Hepatic stellate cell (primary cell): Measurements from ENCODE around the gene CCDC12.

ENCODE experiments used
- DNase-seq: peaks from one replicate; pipeline ENCODE4 v3.0.0; 2011; ENCODE audit warnings: low spot score

CCDC12 gene

DNA sequence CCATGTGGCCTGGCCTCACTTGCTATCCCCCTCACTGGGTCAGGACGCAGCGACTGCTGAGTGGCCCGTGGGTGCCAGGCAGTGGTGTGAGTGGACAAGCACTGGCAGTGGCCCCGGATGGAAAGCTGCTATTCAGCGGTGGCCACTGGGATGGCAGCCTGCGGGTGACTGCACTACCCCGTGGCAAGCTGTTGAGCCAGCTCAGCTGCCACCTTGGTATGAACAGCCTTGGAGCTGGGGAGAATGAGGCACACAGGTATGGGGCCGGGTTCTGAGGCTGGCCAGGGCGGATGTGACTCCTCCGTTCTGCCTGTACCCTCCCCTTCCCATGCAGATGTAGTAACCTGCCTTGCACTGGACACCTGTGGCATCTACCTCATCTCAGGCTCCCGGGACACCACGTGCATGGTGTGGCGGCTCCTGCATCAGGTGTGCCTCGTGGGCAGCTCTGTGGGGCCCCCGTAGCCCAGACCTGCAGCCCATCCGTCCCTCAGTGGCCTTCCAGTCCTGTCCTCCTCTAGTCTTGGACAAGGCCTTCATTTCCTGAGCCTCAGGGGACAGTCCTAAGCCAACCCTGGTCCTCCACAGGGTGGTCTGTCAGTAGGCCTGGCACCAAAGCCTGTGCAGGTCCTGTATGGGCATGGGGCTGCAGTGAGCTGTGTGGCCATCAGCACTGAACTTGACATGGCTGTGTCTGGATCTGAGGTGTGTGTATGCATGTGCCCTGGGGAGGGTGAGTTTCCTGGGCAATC, 31.1 kb upstream of the CCDC12 start:
- no peak for DNase-seq

DNA sequence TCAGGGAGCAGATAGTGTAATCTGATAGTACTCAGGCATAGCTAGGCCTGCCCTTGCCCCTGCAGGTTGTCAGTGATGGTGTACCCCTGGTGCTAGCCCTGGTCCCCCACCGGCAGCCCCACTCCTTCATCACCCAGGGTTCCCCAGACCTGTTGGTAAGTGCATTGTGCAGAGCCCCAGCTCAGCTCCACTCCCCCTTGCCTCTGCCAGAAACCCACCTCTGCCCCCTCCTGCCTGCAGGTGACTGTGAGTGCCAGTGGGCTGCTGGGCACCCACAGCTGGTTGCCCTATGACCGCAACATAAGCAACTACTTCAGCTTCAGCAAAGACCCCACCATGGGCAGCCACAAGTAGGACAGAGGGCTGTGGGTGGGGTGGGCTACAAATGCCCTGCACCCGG, 30.5 kb upstream of the CCDC12 start:
- no peak for DNase-seq

DNA sequence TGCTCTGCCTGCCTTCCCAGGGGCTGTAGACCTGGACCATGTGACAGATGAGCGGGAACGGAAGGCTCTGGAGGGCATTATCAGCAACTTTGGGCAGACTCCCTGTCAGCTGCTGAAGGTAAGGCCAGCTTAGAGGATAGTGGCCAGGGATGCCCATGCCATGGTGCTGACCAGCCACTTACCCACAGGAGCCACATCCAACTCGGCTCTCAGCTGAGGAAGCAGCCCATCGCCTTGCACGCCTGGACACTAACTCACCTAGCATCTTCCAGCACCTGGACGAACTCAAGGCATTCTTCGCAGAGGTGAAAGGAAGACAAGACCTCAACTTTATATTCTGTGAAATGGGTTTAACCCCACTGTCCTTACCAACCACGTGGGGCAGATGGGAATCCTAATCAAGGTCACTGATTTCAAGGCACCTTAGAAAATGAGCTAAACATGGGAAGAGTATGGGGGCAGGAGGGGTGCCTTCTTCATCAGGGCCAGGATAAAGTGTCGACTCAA, 29.7 kb upstream of the CCDC12 start:
- no peak for DNase-seq

DNA sequence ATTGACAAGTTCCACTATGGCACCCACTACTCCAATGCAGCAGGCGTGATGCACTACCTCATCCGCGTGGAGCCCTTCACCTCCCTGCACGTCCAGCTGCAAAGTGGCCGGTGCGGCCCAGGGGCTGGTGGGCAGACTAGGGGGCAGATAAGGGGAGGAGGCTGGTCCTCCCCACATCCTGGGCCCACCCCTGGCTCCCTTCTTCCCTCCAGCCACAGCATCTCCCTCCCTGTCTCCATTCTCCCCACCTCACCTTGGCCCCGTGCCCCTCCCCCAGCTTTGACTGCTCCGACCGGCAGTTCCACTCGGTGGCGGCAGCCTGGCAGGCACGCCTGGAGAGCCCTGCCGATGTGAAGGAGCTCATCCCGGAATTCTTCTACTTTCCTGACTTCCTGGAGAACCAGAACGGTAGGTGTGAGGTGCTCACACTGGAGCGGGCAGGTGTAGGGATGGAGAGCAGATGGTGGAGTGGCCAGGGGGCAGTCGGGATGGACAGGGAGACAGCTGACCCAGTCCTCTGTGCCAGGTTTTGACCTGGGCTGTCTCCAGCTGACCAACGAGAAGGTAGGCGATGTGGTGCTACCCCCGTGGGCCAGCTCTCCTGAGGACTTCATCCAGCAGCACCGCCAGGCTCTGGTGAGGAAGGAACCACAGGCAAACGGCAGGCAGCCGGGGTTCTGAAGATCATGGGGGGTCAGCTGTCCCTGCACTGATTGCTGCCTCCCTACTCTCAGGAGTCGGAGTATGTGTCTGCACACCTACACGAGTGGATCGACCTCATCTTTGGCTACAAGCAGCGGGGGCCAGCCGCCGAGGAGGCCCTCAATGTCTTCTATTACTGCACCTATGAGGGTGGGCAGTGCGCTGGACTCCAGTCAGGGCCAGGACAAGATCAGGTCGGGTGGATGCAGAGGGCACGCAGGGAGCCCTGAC, 28.9 kb upstream of the CCDC12 start:
- DNase-seq = no peak

DNA sequence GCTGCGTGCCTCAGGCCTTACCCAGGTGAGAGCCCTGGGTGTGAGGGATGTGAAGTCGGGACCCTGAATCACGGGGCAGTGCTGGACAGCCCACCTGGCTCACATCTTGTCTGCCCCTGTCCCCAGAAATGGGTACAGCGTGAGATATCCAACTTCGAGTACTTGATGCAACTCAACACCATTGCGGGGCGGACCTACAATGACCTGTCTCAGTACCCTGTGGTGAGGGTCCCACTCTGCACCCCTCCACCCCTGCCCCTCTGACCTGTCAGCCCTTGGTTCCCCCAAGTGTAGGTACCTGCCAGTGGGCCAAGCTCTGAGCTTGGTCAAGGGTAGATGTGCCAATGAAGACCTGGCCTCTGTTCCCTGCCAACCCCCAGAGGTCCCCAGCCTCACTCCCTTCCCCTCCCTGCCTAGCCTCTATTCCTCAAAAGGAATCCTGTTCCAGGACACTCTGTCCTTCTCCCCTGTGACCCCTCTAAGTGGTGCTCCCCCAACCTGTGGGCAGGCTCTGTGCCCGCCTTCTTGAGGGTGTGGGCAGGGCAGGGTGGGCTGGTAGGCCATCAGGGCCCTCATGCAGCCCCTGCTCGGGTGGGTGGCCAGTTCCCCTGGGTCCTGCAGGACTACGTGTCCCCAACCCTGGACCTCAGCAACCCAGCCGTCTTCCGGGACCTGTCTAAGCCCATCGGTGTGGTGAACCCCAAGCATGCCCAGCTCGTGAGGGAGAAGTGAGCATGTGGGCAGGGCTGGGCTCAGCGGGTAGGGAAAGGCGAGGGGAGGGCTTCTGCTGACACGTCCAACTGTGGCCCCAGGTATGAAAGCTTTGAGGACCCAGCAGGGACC, 28.0 kb upstream of the CCDC12 start:
- DNase-seq = no peak

DNA sequence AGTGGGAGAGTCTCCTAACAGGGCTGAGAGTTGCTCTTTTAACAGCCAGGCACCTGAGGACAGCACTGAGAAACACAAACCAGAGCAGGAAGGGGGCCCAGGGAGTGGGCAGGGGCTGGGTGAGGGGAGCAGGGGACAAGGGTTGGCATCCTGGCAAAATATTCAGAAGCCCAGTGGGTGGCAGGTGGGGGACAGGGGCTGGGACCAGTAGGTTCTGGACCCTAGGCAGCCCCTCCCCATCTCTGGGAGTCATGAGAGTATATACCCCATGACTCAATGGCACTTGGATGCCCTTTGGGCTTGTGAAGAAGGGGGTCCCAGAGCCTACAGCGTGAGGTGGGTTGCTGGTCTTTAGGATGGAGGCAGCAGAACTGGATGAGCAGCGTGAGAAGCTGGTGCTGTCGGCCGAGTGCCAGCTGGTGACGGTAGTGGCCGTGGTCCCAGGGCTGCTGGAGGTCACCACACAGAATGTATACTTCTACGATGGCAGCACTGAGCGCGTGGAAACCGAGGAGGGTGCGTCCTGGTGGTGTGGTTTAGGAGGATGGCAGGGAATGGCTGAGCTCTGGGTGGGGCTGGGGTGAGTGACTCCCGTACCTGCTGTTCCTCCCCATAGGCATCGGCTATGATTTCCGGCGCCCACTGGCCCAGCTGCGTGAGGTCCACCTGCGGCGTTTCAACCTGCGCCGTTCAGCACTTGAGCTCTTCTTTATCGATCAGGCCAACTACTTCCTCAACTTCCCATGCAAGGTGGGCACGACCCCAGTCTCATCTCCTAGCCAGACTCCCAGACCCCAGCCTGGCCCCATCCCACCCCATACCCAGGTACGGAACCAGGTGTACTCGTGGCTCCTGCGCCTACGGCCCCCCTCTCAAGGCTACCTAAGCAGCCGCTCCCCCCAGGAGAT, 27.2 kb upstream of the CCDC12 start:
- DNase-seq = no peak

DNA sequence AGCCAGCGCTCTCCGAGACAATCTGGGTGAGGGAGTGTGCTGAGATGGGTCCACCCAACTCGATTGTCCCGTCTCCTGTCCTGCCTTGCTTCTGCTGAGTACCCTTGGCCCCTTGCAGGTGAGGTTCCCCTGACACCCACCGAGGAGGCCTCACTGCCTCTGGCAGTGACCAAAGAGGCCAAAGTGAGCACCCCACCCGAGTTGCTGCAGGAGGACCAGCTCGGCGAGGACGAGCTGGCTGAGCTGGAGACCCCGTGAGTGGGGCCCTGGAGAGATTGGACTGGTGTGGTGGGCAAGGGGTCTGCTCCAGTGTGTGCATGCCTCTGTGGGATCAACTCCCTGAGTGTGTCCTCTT, 26.5 kb upstream of the CCDC12 start:
- DNase-seq = no peak

DNA sequence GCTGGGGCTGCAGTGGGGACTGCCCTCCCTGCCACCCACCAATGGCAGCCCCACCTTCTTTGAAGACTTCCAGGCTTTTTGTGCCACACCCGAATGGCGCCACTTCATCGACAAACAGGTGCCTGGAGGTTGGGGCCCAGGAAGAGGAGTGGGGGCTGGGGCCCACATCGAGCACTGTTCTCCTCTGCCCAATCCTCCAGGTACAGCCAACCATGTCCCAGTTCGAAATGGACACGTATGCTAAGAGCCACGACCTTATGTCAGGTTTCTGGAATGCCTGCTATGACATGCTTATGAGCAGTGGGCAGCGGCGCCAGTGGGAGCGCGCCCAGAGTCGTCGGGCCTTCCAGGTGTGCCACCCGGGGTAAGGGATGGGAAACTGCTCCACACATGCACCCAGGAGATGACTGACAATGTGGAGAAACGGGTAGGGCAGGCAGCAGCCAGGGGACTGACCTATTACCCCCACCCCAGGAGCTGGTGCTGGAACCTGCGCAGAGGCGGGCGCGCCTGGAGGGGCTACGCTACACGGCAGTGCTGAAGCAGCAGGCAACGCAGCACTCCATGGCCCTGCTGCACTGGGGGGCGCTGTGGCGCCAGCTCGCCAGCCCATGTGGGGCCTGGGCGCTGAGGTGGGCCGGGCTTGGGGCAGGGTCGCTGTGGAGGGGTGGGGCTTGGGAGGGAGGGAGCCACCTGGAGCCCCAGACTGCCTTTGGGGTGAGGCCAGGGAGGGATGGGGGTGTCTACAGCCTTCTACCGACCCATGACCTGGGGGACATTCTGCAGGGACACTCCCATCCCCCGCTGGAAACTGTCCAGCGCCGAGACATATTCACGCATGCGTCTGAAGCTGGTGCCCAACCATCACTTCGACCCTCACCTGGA, 25.9 kb upstream of the CCDC12 start:
- no peak for DNase-seq

DNA sequence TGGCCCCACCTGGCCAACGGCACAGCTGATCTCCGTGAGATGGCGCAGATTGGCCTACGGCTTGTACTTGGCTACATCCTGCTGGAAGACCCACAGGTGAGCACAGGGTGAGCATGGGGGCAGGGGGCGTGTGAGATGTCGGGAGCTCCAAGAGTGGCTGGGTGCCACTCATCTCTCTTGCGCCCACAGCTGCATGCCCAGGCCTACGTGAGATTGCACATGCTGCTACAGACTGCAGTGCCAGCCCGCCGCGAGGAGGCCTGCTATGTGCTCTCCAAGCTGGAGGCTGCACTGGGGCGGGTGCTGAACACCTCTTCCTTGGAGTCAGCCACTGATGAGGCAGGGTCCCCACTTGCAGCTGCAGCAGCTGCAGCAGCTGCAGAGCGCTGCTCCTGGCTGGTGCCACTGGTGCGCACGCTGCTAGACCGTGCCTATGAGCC, 25.2 kb upstream of the CCDC12 start:
- no peak for DNase-seq

DNA sequence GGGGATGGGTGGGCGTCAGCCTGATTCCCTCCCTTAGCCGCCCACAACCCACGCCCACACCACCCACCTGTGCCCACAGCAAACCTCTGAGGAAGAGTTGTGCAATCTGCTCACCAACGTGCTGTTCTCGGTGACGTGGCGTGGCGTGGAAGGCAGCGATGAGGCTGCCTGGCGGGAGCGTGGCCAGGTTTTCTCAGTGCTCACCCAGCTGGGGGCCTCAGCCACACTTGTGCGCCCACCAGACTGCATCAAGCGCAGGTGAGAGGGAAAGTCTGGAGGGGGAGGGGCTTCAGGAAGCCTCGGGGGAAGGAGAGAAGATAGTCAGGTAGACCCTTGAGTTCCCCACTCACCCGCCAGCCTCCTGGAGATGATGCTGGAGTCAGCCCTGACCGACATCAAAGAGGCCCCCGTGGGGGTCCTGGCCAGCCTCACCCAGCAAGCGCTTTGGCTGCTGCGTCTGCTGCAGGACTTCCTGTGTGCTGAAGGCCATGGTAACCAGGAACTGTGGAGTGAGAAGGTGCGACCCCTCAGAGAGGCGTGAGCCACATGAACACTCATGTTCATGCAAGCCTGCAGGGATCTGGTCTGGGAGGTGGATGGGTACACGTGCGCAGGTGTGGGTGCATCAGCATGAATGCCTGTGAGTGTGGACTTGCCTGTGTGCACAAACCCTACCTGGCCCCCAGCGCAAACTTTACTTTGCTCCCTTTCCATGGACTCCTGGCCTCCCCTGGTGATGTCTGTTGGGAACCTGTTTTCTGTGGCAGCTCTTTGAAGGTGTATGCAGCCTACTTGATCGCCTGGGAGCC, 24.6 kb upstream of the CCDC12 start:
- DNase-seq = no peak

DNA sequence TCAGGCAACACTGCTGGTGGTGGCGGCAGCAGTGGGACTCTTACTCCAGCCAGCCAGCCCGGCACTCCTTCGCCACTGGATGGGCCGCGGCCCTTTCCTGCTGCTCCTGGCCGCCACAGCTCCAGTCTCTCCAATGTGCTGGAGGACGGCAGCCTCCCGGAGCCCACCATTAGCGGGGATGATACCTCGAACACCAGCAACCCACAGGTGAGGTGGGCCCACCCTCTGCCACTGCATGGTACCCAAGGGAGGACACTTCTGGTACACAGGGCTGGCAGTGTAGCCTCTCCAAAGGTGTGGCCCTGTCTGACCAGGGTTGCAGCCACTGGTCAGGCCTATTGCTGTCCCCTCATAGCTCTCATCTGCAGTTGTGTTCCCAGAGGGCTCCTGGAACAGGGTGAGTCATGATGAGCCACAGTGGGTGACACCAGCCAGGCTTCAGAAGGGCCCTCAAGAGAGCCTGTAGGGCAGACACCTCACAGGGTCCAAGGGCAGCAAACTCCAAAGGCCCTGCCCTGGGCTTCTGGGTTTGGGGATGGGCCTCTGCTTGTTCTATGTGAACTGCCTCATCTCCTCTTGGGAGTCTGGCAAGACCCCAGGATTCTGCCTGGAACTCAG, 23.8 kb upstream of the CCDC12 start:
- DNase-seq = peak; percentile 81

DNA sequence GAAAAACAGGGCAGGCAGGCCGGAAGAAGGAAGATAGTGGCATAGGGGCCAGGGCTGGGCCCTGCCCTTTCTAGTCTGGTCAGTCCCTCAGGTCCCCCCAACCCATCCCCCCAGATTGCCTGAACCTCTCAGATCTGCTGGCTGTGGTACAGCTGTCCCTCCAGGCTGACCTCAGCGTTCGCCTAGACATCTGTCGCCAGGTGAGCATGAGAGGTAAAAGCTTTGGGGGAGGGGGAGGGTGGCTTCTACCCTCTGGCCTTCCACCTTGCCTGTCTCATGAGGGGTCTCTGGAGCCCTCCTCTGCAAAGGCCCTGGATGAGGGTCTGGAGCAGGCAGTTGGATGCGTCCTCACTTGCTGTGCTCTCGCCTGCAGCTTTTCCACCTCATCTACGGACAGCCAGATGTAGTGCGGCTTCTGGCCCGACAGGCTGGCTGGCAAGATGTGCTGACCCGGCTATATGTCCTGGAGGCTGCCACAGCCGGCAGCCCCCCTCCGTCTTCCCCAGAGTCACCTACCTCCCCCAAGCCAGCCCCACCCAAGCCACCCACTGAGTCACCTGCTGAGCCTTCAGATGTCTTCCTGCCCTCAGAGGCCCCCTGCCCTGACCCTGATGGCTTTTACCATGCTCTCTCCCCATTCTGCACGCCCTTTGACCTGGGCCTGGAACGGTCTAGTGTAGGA, 23.1 kb upstream of the CCDC12 start:
- DNase-seq = no peak

DNA sequence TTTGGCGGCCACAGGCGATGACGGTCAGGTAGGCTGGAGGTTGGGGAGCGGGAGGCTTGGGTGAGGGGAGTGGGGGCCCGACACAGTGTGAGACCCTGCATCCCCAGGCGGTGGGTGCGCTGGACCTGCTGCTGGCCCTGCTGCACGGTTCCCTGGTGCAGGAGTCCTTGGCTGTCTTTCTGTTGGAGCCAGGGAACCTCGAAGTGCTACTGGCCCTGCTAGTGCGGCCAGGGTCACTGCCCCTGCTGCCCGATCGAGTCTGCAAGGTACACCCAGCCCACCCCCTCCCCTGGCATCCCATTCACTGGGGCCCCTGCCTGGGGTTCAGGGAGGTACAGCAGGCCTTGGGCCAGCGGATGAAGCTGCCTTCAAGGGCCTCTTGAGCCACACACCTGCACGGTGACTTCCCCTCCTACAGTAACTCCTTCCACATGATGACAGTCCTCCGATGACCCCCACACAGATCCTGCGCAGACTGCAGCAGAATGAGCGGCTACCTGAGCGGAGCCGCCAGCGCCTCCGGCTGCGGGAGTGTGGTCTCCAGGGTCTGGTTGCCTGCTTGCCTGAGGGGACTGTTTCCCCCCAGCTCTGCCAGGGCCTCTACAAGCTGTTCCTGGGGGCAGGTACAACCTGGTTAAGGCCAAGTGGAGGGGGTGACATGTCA, 22.4 kb upstream of the CCDC12 start:
- no peak for DNase-seq

DNA sequence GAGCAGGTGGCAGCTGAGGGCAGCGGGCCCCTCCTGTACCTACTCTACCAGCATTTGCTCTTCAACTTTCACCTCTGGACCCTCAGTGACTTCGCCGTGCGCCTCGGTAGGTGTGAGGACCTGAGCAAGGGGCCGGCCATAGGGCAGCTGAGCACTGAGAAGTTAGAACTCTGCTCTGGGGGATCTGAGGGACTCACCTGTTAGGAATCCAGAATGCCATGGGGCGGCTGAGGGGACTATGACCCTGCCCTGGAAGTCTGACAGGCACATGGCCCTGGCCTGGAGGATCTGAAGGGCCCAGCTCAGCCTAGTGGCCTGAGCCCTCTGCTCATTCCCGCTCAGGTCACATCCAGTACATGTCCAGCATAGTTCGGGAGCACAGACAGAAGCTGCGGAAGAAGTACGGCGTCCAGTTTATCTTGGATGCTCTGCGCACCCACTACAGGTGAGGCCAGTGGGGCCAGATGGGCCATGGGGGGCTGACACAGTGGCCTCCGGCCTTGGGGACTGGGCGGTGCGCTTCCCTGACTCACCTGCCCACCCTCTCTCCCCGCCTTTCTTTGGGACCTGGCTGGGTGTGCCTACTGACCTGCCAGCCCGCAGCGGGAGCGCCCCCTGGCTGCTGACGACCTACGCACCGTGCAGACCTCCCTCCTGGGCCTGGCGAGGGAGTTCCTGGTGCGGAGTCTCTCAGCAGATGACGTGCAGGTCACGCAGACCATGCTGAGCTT, 21.7 kb upstream of the CCDC12 start:
- DNase-seq = peak; percentile 53

DNA sequence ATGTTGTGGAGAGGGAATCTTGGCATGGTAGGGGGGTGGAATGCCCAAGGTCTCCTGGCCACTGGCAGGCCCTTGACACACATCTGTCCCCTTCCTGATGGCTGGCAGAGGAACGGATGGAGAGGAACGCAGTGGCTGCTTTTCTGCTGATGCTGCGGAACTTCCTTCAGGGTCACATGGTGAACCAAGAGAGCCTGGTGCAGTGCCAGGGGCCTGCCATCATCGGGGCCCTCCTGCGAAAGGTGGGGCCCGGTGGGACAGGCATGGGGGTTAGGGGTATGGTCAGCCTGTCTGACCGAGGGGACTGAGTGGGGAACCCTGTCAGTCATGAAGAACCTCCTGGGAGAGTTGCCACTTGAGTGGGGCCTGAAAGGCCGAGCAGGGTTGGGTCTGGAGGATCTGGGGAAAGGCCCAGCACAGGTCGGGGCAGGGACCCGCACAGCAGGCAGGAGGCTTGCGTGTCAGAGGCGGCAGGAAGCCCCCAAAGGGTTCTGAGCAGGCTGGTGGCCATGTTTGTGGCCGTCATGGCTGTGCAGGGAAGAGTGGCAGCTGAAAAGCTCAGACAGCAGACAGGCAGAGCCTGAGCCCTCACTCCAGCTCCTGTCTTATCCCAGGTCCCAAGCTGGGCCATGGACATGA, 21.0 kb upstream of the CCDC12 start:
- DNase-seq = no peak

DNA sequence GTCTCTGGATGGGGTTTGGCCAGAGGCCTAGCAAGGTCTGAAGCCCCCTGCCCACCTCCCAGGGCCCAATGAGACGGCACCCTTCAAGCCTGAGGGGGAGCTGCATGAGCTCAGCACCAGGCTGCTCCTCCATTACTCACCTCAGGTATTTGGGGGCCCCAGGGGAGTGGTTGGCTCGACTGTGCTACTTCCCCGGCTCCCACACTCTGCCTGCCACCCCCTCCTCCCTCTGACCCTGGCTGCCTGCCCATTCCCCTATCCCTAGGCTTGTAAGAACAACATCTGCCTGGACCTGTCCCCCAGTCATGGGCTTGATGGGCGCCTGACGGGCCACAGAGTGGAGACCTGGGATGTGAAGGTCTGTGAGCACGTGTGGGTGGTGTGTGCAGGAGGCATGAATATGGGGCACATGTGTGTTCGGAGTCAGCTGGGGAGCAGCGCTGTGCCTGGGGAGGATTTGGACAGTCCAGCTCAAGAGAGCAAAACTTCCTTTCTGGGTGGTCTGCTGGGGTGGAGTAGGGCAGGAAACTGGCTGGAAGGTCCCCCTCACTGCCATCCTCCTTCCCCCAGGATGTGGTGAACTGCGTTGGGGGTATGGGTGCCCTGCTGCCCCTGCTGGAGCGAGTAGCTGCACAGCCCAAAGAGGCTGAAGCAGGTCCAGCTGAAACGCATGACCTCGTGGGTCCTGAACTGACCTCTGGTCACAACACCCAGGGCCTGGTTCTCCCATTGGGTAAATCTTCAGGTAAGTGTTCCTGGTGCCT, 20.3 kb upstream of the CCDC12 start:
- no peak for DNase-seq
